ENCODE measurements around the gene RPTOR.
"Not testable (repeated sequence)": the region's sequence is repeated elsewhere in the genome, so short reads cannot be mapped to it uniquely, and the experiment has no call there.

The RPTOR gene

GRCh38 chr17:80621335-80621996, 76.8 kb downstream of the RPTOR start:
- DNase-seq = no peak

- no peak for DNase-seq
Measured at GRCh38 chr17:80621997-80622357, 77.3 kb downstream of the RPTOR start.

GRCh38 chr17:80624864-80625263, 80.2 kb downstream of the RPTOR start:
- no peak for DNase-seq

- no peak for DNase-seq
Measured at GRCh38 chr17:80625627-80626026, 81.0 kb downstream of the RPTOR start.

GRCh38 chr17:80628881-80629280, 84.2 kb downstream of the RPTOR start:
- not testable (repeated sequence) for DNase-seq

GRCh38 chr17:80629298-80630028, 84.8 kb downstream of the RPTOR start:
- DNase-seq = no peak

GRCh38 chr17:80630560-80631120, 86.0 kb downstream of the RPTOR start:
- DNase-seq = no peak

- DNase-seq = no peak
Measured at GRCh38 chr17:80631142-80632045, 86.8 kb downstream of the RPTOR start.

- no peak for DNase-seq
Measured at GRCh38 chr17:80632046-80632581, 87.5 kb downstream of the RPTOR start.

- DNase-seq = no peak
Measured at GRCh38 chr17:80633207-80633606, 88.6 kb downstream of the RPTOR start.

- no peak for DNase-seq
Measured at GRCh38 chr17:80633994-80634566, 89.4 kb downstream of the RPTOR start.

- DNase-seq = no peak
Measured at GRCh38 chr17:80636361-80637018, 91.9 kb downstream of the RPTOR start.

GRCh38 chr17:80637048-80637781, 92.6 kb downstream of the RPTOR start:
- no peak for DNase-seq

- no peak for DNase-seq
Measured at GRCh38 chr17:80639658-80640057, 95.0 kb downstream of the RPTOR start.

GRCh38 chr17:80640366-80641084, 95.9 kb downstream of the RPTOR start:
- DNase-seq = no peak

- no peak for DNase-seq
Measured at GRCh38 chr17:80643326-80644099, 98.9 kb downstream of the RPTOR start.

GRCh38 chr17:80644536-80644935, 99.9 kb downstream of the RPTOR start:
- no peak for DNase-seq

GRCh38 chr17:80645706-80646325, 101.2 kb downstream of the RPTOR start:
- DNase-seq = no peak

GRCh38 chr17:80646328-80646727, 101.7 kb downstream of the RPTOR start:
- DNase-seq = peak; percentile 70
